GM13977 (cell line): ENCODE measurements around the gene NBAS.

Experiments used
- DNase-seq: peaks from one replicate; pipeline ENCODE4 v3.0.0; 2012; ENCODE audit warnings: low spot score
- CTCF ChIP-seq: IDR thresholded peaks from 2 replicates; pipeline ENCODE4 v1.5.1; 2012; ENCODE audit warnings: mild to moderate bottlenecking, control low read depth; ENCODE audit not compliant: insufficient read depth; ENCODE audit errors: extremely low read depth, missing control alignments
- in situ Hi-C: fragments of 300-500 bp; cut with MboI; formaldehyde crosslinking; loops from one replicate; pipeline ENCODE4 v1.12.0; 2022; ENCODE audit warnings: low sequenced_read_pairs, low pct_unique_long_range_greater_than_20kb, mixed read lengths, inconsistent platforms; ENCODE audit not compliant: unreplicated experiment

The NBAS gene

GRCh38 chr2:15432642-15433256 is 128.4 kb downstream of the NBAS start:
- no peak for DNase-seq
- TF ChIP-seq CTCF: no peak
- in situ Hi-C loops: no loop called here

GRCh38 chr2:15429032-15429431 is 132.1 kb downstream of the NBAS start:
- in situ Hi-C loops: no loop called here
- no peak for TF ChIP-seq CTCF
- no peak for DNase-seq

GRCh38 chr2:15427987-15428386 is 133.1 kb downstream of the NBAS start:
- in situ Hi-C loops: no loop called here
- TF ChIP-seq CTCF: no peak
- DNase-seq: no peak

- in situ Hi-C loops: no loop called here
- no peak for DNase-seq
- no peak for TF ChIP-seq CTCF
These were observed 134.5 kb downstream of the NBAS start for GRCh38 chr2:15426606-15427005.

- DNase-seq: no peak
- in situ Hi-C loops: no loop called here
- TF ChIP-seq CTCF: no peak
These were observed 135.4 kb downstream of the NBAS start for GRCh38 chr2:15425712-15426111.

GRCh38 chr2:15421753-15422152 is 139.4 kb downstream of the NBAS start:
- in situ Hi-C loops: no loop called here
- DNase-seq: no peak
- TF ChIP-seq CTCF: no peak

- in situ Hi-C loops: no loop called here
- DNase-seq: no peak
- no peak for TF ChIP-seq CTCF
These were observed 145.4 kb downstream of the NBAS start for GRCh38 chr2:15415748-15416147.
